ENCODE measurements around the gene TNFRSF13B.

TNFRSF13B gene

DNA sequence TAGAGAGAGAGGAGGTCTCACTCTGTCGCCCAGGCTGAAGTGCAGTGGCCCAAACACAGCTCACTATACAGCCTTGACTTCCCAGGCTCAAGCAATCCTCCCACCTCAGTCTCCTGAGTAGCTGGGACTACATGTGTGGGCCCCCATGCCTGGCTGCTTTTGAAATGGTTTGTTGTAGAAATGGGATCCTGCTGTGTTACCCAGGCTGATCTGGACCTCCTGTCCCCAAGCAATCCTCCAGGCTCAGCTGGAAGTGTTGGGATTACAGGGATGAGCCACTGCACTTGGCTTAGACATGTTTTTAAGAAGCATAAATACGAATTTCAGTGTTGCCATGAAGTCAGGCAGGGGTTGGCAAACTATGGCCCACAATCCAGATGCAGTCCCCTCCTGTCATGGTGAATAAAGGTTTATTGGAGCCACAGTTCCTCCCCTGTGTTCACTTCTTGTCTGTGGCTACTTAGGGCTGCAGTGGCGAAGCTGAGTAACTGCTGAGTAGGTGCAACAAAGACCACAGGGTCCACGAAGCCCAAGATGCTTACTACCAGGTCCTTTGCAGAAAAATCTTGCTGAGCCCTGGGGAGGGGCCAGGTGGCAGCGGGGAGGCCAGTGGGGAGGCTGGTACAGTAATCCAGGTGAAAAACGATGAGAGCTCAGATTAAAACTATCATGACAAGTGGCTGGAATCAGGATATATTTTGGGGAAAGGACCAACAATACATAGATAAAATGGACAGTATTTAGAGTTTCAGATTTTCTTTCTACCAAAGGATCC lies 35.2 kb downstream of the TNFRSF13B start:
- DNase-seq = no peak

GRCh38 chr17:16935786-16936185 lies 36.1 kb downstream of the TNFRSF13B start:
- DNase-seq = no peak

GRCh38 chr17:16935241-16935663 lies 36.7 kb downstream of the TNFRSF13B start:
- DNase-seq = no peak

GRCh38 chr17:16934836-16935235 lies 37.1 kb downstream of the TNFRSF13B start:
- DNase-seq = no peak

- no peak for DNase-seq
Observed at GRCh38 chr17:16934133-16934795, 37.7 kb downstream of the TNFRSF13B start.

GRCh38 chr17:16933317-16934132 lies 38.4 kb downstream of the TNFRSF13B start:
- DNase-seq = no peak

DNA sequence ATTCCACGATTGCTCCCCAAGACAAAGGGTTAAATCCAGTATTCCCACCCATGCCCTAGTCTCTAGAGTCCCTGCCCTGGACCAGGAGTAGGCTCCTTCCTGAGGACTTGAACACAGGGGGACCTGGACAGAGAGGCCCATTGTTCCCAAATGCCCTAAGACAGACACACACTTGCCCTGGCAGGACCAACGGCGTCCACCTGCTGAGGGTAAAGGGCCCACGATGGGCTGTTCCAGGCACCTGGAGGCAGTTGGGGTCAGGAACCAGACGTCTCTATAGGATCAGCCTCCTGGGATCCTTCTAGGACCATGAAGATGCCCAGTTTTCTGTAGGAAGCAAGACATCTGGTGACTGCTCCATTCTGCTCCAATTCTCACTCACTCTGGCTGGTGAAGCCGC lies 39.3 kb downstream of the TNFRSF13B start:
- DNase-seq = no peak

DNA sequence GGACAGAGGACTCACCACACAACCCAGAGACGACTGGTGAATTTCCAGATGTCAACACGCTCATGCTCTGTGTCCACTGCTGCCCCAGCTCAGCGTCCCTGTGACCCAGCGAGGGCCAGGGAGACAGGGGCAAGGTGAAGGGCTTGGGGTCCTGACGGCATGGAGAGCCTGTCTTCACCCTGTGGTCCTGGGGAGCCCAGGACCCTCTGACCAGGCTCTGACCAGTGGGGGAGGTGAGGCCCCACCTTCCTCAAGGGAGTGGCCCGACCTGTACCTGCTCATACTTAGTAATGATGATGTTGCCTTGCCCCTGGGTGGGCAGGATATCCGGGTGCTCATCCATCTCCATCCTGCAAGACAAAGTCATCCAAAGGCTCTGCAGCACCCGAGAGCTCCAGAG lies 39.8 kb downstream of the TNFRSF13B start:
- DNase-seq = no peak

GRCh38 chr17:16931318-16932060 lies 40.4 kb downstream of the TNFRSF13B start:
- no peak for DNase-seq

DNA sequence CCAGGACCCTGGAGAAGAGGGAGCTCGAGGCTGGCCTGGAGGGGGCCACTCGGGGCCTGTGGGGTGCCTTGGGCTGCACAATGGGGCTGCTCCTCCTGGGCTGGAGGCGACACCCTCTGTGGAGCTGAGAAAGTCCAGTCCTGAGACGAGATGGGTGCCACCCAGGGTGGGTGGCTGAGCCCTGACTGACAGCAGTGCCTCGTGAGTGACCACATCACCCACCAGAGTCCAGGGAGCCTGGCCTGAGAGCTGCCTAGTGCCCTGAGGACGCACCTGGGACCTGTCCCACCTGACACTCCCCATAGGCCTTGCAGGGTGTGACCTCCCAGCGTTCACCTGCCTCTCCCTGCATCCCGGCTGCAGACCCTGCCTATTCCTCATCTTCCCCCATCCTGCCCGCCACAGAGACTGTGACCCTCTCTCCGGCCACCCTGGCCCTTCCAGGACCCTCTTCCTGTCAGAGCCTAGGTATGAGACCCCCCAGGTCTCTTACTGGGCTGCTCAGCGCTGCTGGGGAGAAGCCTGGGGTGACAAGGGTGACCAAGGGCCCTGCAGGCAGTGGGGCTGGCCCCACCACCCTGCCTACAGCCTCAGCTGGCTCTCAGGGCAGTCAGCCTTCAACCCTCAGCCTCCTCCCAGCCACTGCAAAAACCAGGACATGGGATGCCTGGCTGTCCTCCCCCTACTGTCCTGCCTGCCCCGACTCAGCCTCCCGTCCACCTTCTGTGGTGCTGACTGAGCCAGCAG lies 41.2 kb downstream of the TNFRSF13B start:
- no peak for DNase-seq

DNA sequence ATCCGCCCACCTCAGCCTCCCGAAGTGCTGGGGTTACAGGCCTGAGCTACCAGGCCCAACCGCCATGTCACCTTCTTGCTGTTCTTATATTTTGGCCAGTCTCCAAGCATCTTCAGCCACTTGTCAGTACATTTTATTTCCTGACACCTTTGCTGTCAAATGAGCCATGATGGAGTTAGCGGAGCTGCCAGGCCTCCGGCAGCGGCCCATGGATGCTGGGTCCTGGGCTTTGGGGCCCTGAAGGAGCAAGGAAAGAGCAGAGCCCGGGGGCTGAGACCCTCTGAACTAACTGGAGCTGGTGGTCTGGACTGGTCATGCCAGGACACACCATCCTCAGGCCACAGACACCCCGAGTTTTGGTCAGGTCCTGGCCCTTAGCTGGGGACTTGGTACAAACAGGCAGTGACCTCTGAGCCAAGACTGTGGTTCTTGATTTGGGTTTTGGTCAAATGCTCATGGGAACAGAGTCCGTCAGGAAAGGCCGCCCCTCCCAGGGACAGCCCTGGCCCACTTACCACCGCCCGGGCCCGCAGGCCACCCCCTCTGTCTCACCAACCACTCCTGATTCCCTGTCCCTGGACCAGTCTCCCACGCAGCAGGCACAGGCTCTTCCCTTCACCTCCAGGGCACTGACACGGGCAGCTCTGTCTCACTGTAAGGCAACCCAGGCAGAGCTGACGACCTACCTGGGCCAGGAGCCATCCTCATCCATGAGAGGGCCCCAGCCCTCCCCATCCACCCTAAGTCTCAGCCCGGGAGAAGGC lies 42.0 kb downstream of the TNFRSF13B start:
- no peak for DNase-seq

- peak; percentile 52 for DNase-seq
Observed at GRCh38 chr17:16929035-16929680, 42.8 kb downstream of the TNFRSF13B start.

DNA sequence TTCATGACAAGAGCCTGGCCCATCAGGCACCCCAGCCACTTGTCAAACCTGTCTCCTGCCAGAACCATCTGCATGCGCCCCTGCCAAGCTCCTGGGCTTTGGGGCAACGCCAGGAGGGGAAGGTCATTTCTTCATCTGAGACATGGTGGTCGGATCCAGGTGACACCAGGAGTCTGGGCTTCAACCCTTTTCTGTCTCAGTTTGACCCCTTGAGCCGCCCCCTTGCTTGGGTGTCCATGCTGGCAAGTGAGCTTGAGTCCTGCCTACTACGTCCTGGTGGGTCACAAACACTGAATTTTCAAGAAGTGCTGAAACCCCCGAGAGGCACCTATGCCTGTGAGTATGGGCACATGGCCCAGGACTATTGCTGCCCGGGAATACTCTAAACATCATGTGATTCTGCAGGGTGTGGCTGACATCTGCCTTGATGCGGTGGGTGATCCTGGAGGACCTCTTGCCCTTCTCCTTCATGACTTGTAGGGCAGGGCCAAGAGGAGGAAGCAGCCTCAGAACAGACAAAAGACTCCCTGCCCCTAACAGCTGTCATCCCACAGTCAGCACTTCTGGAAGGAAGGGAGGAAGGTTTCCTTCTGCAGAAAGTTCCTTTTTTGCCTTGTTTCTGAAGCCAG lies 43.4 kb downstream of the TNFRSF13B start:
- DNase-seq = no peak

GRCh38 chr17:16927641-16928321 lies 44.1 kb downstream of the TNFRSF13B start:
- no peak for DNase-seq

DNA sequence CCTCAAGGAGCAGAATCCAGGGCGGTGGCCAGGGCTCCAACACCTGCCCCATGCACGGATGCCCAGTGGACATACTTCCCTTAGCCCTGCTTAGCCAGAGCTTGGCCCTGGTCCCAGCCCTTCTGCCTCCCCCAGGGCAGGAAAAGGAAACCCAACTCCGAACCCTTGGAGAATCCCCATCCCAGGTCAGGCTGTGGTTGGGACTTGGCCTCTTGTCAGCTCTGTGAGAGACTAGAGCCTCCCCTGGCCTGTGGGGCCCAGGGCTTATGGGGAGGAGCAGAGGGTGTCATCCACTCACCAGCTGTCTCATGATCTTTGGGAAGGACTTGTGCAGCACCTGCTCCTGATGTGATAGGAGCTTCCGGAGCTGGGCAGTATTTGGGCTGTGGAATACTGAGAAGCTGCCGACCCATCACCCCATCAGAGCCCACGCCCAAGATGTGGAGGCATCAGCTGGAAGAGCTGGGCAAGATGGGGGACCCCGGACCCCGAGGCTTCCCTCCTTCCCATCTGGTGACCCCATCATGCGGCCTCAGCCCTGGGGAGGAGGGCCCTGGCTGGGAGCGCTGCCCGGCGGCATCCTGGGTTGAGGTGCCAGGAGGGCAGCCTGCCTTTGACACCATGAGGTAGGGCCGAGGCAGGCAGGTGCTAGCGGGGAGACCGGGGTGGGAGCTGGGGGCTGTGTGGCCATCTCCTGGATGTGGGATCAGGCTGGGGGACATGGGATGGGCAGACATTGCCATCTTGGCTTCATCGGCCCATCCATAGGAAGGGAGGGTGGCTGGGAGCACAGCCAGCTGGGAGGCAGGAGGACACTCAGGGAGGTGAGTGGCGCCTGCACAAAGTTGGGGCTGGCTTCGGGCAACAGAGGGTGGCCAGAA lies 45.1 kb downstream of the TNFRSF13B start:
- no peak for DNase-seq

DNA sequence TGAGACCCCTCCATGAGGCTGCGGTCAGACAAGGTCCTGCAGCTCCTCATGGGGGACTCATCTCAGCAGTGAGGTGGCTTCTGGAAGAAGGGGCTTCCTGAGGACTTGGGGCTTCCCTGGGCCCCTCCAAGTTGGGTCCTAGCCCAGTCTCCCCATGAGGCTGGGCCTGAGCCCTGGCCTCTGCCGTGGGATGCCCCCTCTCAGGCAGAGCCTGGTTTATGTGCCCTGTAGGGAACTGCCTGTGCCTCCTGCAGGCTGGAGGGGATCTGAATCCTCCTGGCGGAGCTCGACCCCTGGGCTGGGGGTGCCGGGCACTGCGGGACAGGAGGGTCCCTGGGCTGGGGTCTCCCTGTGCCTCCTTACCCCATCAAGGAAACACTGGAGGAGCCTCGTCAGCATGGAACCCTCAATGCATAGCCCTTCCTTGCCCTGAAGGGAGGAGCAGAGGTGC lies 45.8 kb downstream of the TNFRSF13B start:
- DNase-seq = no peak

DNA sequence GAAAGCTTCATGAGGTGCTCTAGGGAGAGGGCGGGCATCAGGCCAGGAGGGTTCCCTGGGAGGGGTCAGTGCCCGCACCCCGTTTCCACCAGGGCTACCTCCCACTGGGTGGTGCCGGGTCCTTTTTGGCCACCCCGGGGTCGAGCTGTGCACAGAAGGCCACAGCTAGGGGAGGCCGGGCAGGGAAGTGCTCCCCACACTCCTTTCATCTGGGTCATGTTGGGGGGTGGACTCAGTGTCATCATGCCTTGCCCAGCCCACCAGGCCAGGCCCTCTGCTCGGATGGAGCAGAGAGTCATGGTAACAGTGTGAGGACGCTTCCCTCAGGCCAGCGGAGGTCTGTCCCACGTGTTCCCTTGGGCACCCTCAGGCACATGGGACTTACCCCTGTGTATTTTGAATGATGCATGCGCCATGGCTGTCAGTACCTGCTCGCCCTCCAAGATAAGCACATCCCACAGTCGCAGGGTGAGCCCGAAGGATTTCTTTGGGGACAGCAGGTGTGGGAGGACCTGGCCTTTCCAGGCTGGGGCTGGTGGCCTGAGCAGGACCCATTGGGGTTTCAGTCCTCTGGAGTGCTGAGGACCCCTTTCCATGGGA lies 46.4 kb downstream of the TNFRSF13B start:
- DNase-seq = no peak
